Measurements from ENCODE around the gene PCDH9. TPM values are rescaled to one million over a fixed set of nuclear protein-coding genes. Genes with fewer than 3 reads are reported as not detected.

Gene PCDH9
- total and polyA plus RNA-seq, 10 of the 15 experiments (the other 5 are each of a cell fraction or from before 2014, with no cell fraction given): 0.02 to 2.3 (median 0.05) TPM; not detected in 1

- no TSS peak for BruUV-seq (replicated peaks)
- intact Hi-C loops (cut with micrococcal nuclease; ENCODE audit: unreplicated experiment) (no loop called here), in situ Hi-C loops (cut with MboI) (no loop called here)
- Histone ChIP-seq H3K36me3 (ENCODE audit: control insufficient read depth in 2 of 2, insufficient read depth in 2 of 2, low read length in 1 of 2) (no peaks in the 10 kb centered on the region), H4K20me1 (ENCODE audit: control insufficient read depth, insufficient read depth) (no peaks in the 10 kb centered on the region), H3K4me1 (ENCODE audit: control insufficient read depth, insufficient read depth, low read length) (no peaks in the 10 kb centered on the region), H3K9ac (ENCODE audit: control insufficient read depth, insufficient read depth, low read length) (no peak overlapping the region), H3K27ac (ENCODE audit: control insufficient read depth, insufficient read depth) (no peak overlapping the region), H3K27me3 (replicated peaks in 1 of 2; ENCODE audit: control insufficient read depth in 2 of 2, insufficient read depth in 2 of 2, low read length in 1 of 2) (no peaks in the 10 kb centered on the region), H3K4me3 (no peak overlapping the region), H2AFZ (ENCODE audit: control insufficient read depth, low read depth, low read length) (no peak overlapping the region), H3K79me2 (ENCODE audit: control insufficient read depth, insufficient read depth, low read length) (no peaks in the 10 kb centered on the region), H3K9me3 (replicated peaks; ENCODE audit: control insufficient read depth, insufficient read depth, low read length) (no peaks in the 10 kb centered on the region), H3K4me2 (ENCODE audit: control insufficient read depth, insufficient read depth) (no peak overlapping the region)
- DNase-seq (ENCODE audit: low read depth, low spot score) (no peak), FAIRE-seq (no peak), ATAC-seq (no peak)
- ChIA-PET RAD21 (ENCODE audit: unreplicated experiment) (no interaction called here), CTCF (no interaction called here), POLR2A (no interaction called here), SMC1A (ENCODE audit: uncharacterized antibody, unreplicated experiment) (no interaction called here)
- TF ChIP-seq CBX5 (IDR thresholded peaks at IDR 0.05; ENCODE audit: low read depth): no peak
- no peak for TF ChIP-seq SIN3A (IDR thresholded peaks at IDR 0.05; ENCODE audit: low read depth, low read length)
- TF ChIP-seq ZBTB33 (IDR thresholded peaks at IDR 0.05): no peak
- no peak for TF ChIP-seq HDGF (IDR thresholded peaks at IDR 0.05)
- no peak for TF ChIP-seq ZNF207 (IDR thresholded peaks at IDR 0.05; ENCODE audit: borderline replicate concordance)
- TF ChIP-seq STAT1 (conservative IDR thresholded peaks at IDR 0.05): no peak
- TF ChIP-seq EGR1 (IDR thresholded peaks at IDR 0.05; ENCODE audit: borderline replicate concordance in 1 of 2, low read depth in 2 of 2, low read length in 2 of 2): no peak
- WGBS (ENCODE audit: insufficient coverage, insufficient replicate concordance, low lambda C conversion rate, missing lambda C conversion rate): 33% methylated on average over 2 of the region's 2 CpGs
These were observed 648.5 kb downstream of the PCDH9 start for GRCh38 chr13:66581675-66582074.
